HepG2 (cell line): Measurements from ENCODE around the gene CFAP119. TPM values are rescaled to one million over a fixed set of nuclear protein-coding genes. Genes with fewer than 3 reads are reported as not detected.
A peak's percentile ranks its signal among the peaks of the same experiment; 100 is the strongest.

Source experiments
- ARHGAP35 ChIP-seq: sonication (generic); formaldehyde crosslinking; IDR thresholded peaks from 2 replicates; pipeline ENCODE4 v1.9.0; 2022; ENCODE audit warnings: mild to moderate bottlenecking, inconsistent platforms, moderate library complexity, missing genetic modification reagents, borderline replicate concordance
- ARID3A ChIP-seq: IDR thresholded peaks from 2 replicates; pipeline ENCODE4 v1.6.1; 2012; ENCODE audit warnings: low read depth, low read length, improper control_type of control experiment
- ATF6 ChIP-seq: sonication (generic); formaldehyde crosslinking; conservative IDR thresholded peaks from 2 replicates; pipeline ENCODE4 v1.4.0; 2020; ENCODE audit warnings: missing genetic modification reagents
- CBX1 ChIP-seq: IDR thresholded peaks from one replicate; pipeline ENCODE4 v1.6.1; 2016; ENCODE audit warnings: antibody characterized with exemption, low read depth
- CCDC6 ChIP-seq: sonication (generic); formaldehyde crosslinking; IDR thresholded peaks from 2 replicates; pipeline ENCODE4 v1.8.1; 2022; ENCODE audit warnings: mild to moderate bottlenecking, missing genetic modification reagents, moderate library complexity
- FOXA3 ChIP-seq: IDR thresholded peaks from 2 replicates; pipeline ENCODE4 v1.6.1; 2016; ENCODE audit warnings: missing genetic modification reagents, missing compliant biosample characterization
- GATAD2A ChIP-seq: IDR thresholded peaks from 2 replicates; pipeline ENCODE4 v1.6.1; 2016
- HDAC2 ChIP-seq: sonication (generic); formaldehyde crosslinking; IDR thresholded peaks from 2 replicates; pipeline ENCODE4 v1.4.0; 2020; ENCODE audit warnings: missing genetic modification reagents
- HNF1B ChIP-seq: sonication (generic); formaldehyde crosslinking; IDR thresholded peaks from 2 replicates; pipeline ENCODE4 v1.5.1; 2020; ENCODE audit warnings: mild to moderate bottlenecking, moderate library complexity, missing genetic modification reagents
- HOXA3 ChIP-seq: sonication (generic); formaldehyde crosslinking; IDR thresholded peaks from 2 replicates; pipeline ENCODE4 v1.5.0; 2020; ENCODE audit warnings: missing genetic modification reagents
- KDM2A ChIP-seq: sonication (generic); formaldehyde crosslinking; IDR thresholded peaks from 2 replicates; pipeline ENCODE4 v1.4.0; 2020; ENCODE audit warnings: low read depth, missing genetic modification reagents, borderline replicate concordance
- NFE2L2 ChIP-seq: fragments of 150-350 bp; IDR thresholded peaks from 2 replicates; pipeline ENCODE4 v1.6.1; 2014; ENCODE audit warnings: low read length
- NR2F6 ChIP-seq, 2 experiments: IDR thresholded peaks; 2 replicates each; pipeline ENCODE4 v1.6.1; 2016; ENCODE audit warnings: antibody characterized with exemption in 1 of 2, mild to moderate bottlenecking in 1 of 2
- PAX8 ChIP-seq: sonication (generic); formaldehyde crosslinking; IDR thresholded peaks from 2 replicates; pipeline ENCODE4 v1.8.0; 2022; ENCODE audit warnings: mild to moderate bottlenecking, missing genetic modification reagents, borderline replicate concordance
- RBM22 ChIP-seq: fragments of 200-400 bp; formaldehyde crosslinking; optimal IDR thresholded peaks from 2 replicates; pipeline ENCODE3; 2017; ENCODE audit warnings: mild to moderate bottlenecking, low read length, moderate library complexity
- SMAD3 ChIP-seq: sonication (generic); formaldehyde crosslinking; IDR thresholded peaks from 2 replicates; pipeline ENCODE4 v1.4.0; 2020; ENCODE audit warnings: missing genetic modification reagents
- TCF12 ChIP-seq, 2 experiments: fragments of 450-650 bp in 1 of 2; sonication (generic) in 1 of 2; formaldehyde crosslinking in 1 of 2; IDR thresholded peaks; 2 replicates each; pipeline versions ENCODE4 v1.6.1 to v1.8.0; 2017 to 2022; ENCODE audit warnings: antibody characterized with exemption in 1 of 2, mild to moderate bottlenecking in 1 of 2, missing genetic modification reagents in 1 of 2, moderate library complexity in 1 of 2
- ZBTB7A ChIP-seq: sonication (generic); formaldehyde crosslinking; IDR thresholded peaks from 2 replicates; pipeline ENCODE4 v1.8.0; 2022; ENCODE audit warnings: mild to moderate bottlenecking, missing genetic modification reagents
- ZNF501 ChIP-seq: sonication (generic); formaldehyde crosslinking; IDR thresholded peaks from 2 replicates; pipeline ENCODE4 v1.5.1; 2020; ENCODE audit warnings: mild to moderate bottlenecking, moderate library complexity, missing genetic modification reagents
- ZNF597 ChIP-seq: sonication (generic); formaldehyde crosslinking; IDR thresholded peaks from 2 replicates; pipeline ENCODE4 v1.5.0; 2020; ENCODE audit warnings: missing genetic modification reagents
- ZNF629 ChIP-seq: sonication (generic); formaldehyde crosslinking; conservative IDR thresholded peaks from 2 replicates; pipeline ENCODE4 v1.5.0; 2020; ENCODE audit warnings: missing genetic modification reagents
- ZNF766 ChIP-seq: sonication (generic); formaldehyde crosslinking; IDR thresholded peaks from 2 replicates; pipeline ENCODE4 v1.5.0; 2020; ENCODE audit warnings: missing genetic modification reagents, borderline replicate concordance
- polyA plus RNA-seq, 8 experiments: library from polyadenylated mRNA; depleted of rRNA in 3 of 8; stranded (reverse) in 7 of 8; unstranded in 1 of 8; fragments of >200 nt; fragmentation: Illumina TruSeq in 4 of 8; extraction: Trizol in 4 of 8; gene quantifications; 2 replicates each; pipeline versions ENCODE4 v1.2.1 to v1.2.3, GENCODE V29; 2011 to 2016; ENCODE audit warnings: low read depth in 4 of 8, missing spikeins in 1 of 8, mixed read lengths in 1 of 8; ENCODE audit not compliant: insufficient read depth in 1 of 8
- total RNA-seq, 5 experiments: library from RNA; depleted of rRNA; stranded (reverse); fragments of >200 nt; fragmentation: Illumina TruSeq; extraction: Trizol; gene quantifications; 2 replicates each; pipeline ENCODE4 v1.2.3, GENCODE V29; 2016; ENCODE audit warnings: low read depth in 1 of 5

CFAP119 gene
- total and polyA plus RNA-seq, 2 of the 13 experiments (the other 11 are each of a cell fraction or from before 2014, with no cell fraction given): 6.4 TPM

- TF ChIP-seq ARHGAP35 (CRISPR knock-in tag) (no peak; the same call in 1 of the 2 replicates), NFE2L2 (0 out of 2 replicates have a peak, but pooled peaks have one; percentile 2), CCDC6 (CRISPR knock-in tag) (no peak), CBX1 (peak; percentile 14), NR2F6 (IDR thresholded peaks at IDR 0.05) (no peak), NR2F6 (CRISPR knock-in tag; IDR thresholded peaks at IDR 0.05) (peak; percentile 40; the same call in 1 of the 2 replicates), HOXA3 (CRISPR knock-in tag) (peak; percentile 39; the same call in 1 of the 2 replicates), GATAD2A (0 out of 2 replicates have a peak, but pooled peaks have one; percentile 33), RBM22 (peak; percentile 26), PAX8 (CRISPR knock-in tag) (no peak), ZNF597 (no peak), ZBTB7A (CRISPR knock-in tag) (no peak), KDM2A (CRISPR knock-in tag) (0 out of 2 replicates have a peak, but pooled peaks have one; percentile 37), ZNF629 (CRISPR knock-in tag) (peak; percentile 83), TCF12 (IDR thresholded peaks at IDR 0.05) (no peak), TCF12 (CRISPR knock-in tag; IDR thresholded peaks at IDR 0.05) (0 out of 2 replicates have a peak, but pooled peaks have one; percentile 20), SMAD3 (CRISPR knock-in tag) (0 out of 2 replicates have a peak, but pooled peaks have one; percentile 23), HDAC2 (CRISPR knock-in tag) (peak; percentile 48; the same call in 1 of the 2 replicates), HNF1B (CRISPR knock-in tag) (peak; percentile 72), ZNF501 (0 out of 2 replicates have a peak, but pooled peaks have one; percentile 18), ZNF766 (peak; percentile 14; the same call in 1 of the 2 replicates), FOXA3 (CRISPR knock-in tag) (0 out of 2 replicates have a peak, but pooled peaks have one; percentile 13), ATF6 (CRISPR knock-in tag) (no peak), ARID3A (no peak)
Measured at GRCh38 chr16:30787613-30788378, 25.9 kb upstream of the CFAP119 start (continued).
